Stimulated activated CD8-positive, alpha-beta memory T cell treated with anti-CD3 and anti-CD28 coated beads, Interleukin-12 subunit alpha, Interleukin-12 subunit beta, amount 100 ng/mL, for 1 hour (primary cell): ENCODE data around the gene ADAR.
A peak's percentile ranks its signal among the peaks of the same experiment; 100 is the strongest.
"Not testable (repeated sequence)": the region's sequence is repeated elsewhere in the genome, so short reads cannot be mapped to it uniquely, and the experiment has no call there.

ENCODE experiments used
- DNase-seq: peaks from one replicate; pipeline ENCODE4 v3.0.0-alpha.2; 2020; ENCODE audit warnings: low read depth

ADAR gene

DNA sequence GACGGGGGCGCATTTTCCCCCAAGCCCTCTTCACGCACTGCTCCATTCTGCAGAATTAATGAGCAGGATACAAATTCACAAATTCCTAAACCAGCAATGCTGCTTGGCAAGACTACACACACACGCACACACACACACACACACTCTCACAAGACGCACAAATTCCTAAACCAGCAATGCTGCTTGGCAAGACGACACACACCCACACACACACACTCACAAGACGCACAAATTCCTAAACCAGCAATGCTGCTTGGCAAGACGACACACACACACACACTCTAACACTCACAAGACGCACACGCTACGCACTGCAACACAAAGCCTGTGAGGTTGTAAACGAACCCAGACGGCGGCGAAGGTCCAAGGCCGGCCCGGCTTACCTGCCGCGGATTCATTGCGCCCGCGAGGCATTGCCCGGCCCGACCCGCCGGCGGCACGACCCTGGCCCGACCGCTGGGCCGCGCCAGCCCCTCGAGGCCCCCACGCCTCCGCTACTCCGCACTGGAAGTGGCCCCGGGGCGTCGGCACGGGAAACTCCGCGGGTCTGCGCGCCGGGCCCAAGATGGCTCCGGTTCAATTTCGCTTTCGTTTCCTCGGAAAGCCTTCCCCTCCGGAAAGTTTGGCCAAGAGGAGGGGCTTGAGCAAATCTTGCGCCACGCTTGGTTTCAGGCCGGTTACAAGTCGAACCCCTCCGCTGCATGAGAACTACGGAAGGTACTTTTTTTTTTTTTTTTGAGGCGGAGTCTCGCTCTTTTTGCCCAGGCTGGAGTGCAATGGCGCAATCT, at the start of gene ADAR:
TSS of gene ADAR (minus strand) at position 578 of the 788 bp plus-strand sequence. CDS start at position 398, 180 bp downstream.
- DNase-seq: peak; percentile 90

DNA sequence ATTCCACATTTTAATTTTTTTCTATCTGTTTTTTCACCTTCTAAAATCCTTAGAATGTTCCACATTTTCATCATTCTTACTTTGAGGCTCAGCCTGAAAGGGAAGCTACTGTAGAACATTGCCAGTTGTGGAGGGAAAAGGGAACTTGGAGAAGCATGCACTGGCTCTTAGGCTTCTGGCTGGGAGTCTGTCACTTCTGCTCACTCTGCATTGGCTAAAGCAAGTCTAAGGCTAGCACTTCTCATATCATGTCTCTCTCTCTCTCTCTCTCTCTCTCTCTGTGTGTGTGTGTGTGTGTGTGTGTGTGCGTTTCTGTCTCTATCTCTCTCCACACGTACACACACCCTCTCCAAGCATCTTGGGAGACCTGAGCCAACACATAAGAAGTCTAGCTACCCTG, 49.6 kb upstream of the ADAR start:
- no peak for DNase-seq

DNA sequence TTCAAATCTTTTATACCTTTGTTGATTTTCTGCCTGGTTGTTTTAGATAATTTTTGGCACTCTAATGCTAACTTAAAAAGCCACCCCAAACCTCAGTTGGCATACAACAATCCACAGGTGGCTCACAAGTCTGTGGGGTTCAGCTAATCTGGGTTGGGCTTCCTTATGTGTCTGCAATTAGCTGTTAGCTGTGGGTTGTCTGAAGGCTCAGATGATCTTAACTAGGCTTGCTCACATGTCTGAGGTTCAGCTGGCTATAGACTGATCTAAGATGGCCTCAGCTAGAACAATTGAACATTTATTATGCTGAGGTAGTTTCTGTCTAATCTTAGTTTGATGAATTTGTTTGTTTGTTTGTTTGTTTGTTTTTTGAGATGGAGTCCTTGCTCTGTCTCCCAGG, 44.9 kb upstream of the ADAR start:
- no peak for DNase-seq

DNA sequence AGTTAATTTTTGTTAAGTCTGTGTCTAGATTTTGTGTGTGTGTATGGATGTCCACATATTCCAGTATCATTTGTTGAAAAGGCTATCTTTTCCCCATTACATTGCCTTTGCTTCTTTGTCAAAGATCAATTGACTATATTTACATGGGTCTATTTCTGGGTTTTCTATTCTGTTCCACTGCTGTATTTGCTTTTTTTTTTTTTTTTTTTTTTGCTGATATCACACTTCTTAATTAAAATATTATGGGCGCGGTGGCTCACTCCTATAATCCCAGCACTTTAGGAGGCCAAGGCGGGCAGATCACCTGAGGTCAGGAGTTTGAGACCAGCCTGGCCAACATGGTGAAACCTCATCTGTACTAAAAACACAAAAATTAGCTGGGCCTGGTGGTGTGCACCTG, 36.7 kb upstream of the ADAR start:
- not testable (repeated sequence) for DNase-seq

DNA sequence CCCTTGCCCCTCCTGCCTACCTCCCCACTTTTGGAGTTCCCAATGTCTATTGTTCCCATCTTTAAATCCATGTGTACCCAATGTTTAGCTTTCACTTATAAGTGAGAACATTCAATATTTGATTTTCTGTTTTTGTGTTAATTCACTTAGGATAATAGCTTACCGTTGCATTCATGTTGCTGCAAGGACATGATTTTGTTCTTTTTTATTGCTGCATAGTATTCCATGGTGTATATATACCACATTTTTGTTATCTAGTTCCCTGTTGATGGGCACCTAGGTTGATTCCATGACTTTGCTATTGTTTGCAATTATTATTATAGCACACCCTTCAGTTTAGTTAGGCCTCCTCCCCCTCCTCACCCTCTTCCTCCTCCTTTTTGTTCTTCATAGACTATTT, 33.5 kb upstream of the ADAR start:
- no peak for DNase-seq

- DNase-seq: no peak
Measured at GRCh38 chr1:154639876-154640275, 31.9 kb upstream of the ADAR start.

DNA sequence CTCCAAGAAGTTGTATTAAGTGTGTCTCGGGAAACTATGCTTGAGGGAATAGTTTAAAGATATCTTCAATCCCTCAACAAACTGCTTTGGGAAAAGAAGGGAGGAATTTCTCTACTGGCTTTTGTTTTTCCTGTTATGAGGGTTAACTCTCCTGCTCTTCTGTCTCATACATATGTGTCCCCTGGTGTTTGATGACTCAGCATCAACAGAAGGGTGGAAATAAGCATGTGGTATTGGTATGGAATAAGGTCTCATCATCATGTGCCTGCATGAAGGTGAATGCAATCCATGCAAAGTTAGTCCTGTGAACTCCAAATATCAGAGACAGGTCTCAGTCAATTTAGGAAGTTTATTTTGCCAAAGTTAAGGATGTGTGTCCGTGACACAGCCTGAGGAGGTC, 27.2 kb upstream of the ADAR start:
- DNase-seq: no peak

GRCh38 chr1:154629675-154630073, 21.7 kb upstream of the ADAR start:
- no peak for DNase-seq

- no peak for DNase-seq
Measured at GRCh38 chr1:154629061-154629674, 21.2 kb upstream of the ADAR start.

DNA sequence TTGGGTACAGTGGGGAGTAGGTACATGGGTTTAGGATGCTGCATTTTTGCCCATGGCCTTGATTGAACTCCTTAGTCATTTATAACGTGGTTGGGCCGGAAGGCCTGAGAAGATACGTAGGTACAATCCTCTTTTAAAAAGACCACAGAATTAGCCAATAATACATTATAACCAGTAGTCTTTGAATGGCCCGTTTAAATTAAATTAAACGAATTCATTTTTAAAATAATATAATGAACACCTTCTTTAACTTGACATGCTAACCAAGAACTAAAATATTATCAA, 20.1 kb upstream of the ADAR start:
- no peak for DNase-seq

GRCh38 chr1:154627257-154628120, 19.5 kb upstream of the ADAR start:
- peak; percentile 91 for DNase-seq

GRCh38 chr1:154626456-154627256, 18.7 kb upstream of the ADAR start:
- no peak for DNase-seq

DNA sequence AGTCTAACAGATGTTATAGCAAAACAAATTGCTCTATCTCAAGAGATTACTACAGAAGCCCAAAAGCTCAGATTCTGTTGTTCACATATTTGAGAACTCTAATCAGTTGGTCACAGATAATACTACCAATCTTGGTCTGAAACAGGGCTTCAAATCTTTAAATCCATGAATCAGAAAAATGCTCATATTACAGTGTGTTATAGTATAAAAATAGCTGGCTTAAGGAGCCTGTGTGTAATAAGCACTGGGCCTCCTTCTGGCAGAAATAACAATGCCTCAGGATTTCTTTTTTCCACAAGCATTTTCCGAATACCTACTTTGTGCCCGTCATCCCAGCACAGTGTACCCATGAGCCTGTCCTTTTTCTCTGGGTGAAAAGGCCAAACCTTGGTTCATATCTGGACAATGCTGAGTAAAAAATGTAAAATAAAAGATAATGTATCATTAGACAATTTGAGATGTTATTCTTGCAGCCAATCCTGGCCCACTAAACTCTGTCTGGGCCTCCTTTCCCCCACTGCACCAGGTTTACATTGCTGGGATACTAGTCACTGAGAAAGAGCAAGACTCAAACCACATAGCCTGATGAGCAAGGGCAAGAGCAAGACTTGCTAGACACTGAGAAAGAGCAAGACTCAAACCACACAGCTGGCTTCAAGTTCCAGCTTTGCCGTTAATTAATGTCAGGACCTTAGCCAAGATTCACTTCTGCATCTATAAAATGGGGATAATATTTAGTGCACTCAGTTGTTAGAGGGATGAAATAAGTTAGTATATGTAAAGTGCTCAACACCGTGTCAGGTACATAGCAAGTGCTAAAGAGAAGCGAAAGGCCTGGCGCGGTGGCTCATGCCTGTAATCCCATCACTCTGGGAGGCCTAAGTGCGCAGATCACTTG, 17.0 kb upstream of the ADAR start:
- DNase-seq: no peak

GRCh38 chr1:154623358-154623757, 15.4 kb upstream of the ADAR start:
- no peak for DNase-seq

- no peak for DNase-seq
Measured at GRCh38 chr1:154622503-154623039, 14.6 kb upstream of the ADAR start.

DNA sequence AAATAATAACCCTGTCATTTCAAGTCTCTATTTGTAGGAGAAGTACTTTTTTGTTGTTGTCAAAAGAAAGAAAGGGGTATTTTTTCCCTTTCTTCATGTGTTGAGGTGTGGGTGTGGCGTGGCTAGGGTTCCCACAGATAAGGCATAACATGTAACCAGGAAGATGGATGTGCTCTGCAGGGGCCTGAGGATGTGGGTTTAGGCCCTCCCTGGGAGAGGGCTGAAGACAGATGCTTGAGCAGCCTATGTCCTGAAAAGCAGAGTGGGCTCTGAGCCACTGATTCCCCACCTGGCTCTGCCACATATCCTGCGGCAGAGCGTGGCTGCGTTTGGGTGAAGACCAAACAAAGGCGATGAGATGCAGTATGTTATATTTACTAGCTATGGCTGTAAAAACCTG, 13.9 kb upstream of the ADAR start:
- DNase-seq: no peak

GRCh38 chr1:154620751-154621150, 12.8 kb upstream of the ADAR start:
- DNase-seq: no peak

DNA sequence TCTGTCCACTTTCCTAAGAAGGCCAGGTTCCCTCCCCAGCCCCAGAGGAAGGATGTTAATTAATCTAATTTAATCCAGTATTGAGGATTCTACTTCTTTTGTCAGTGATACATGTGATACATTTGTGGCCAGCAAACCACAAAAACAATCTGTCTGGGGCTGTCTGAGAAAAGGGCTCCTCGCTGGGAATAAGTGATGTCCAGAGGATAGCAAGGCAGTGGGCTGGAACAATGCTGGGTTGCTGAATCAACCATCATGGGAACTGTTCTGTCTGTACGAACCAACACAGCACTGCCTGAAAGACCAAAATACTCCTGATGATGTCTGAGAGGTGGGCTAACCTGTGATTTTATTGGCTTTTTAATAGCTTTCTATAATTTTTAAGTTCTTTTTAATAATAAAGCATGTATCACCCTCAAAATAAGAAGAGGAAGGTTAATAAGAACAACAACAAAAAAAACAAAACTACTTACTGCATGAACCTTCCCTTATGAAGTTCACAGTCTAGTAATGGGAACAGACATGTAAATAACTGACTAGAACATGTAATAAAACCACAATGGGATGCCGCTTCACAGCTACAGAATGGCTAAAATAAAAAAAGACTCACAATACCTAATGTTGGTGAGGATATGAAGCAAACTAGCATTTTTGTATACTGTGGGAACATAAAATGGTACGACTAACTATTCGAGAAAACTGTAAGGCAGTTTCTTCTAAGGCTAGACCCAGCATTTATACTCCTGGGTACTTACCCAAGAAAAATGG, 11.4 kb upstream of the ADAR start:
- no peak for DNase-seq

GRCh38 chr1:154616659-154617345, 8.8 kb upstream of the ADAR start:
- DNase-seq: no peak

GRCh38 chr1:154615411-154615810, 7.4 kb upstream of the ADAR start:
- no peak for DNase-seq
